ENCODE measurements around the gene WNT3. TPM values are rescaled to one million over a fixed set of nuclear protein-coding genes. Genes with fewer than 3 reads are reported as not detected.
A peak's percentile ranks its signal among the peaks of the same experiment; 100 is the strongest.

WNT3 gene
- polyA plus RNA-seq, 2 of the 4 experiments (the other 2 are of a cell fraction): 8.3 to 10.8 TPM

GRCh38 chr17:46783031-46783593 lies 35.4 kb downstream of the WNT3 start:
- DNase-seq (ENCODE audit: low read depth in 1 of 2, low spot score in 1 of 2): no peak
- TF ChIP-seq RARB (CRISPR knock-in tag; IDR thresholded peaks at IDR 0.05): no peak
- no peak for TF ChIP-seq ESRRA (IDR thresholded peaks at IDR 0.05; ENCODE audit: borderline replicate concordance, low read length)
- no peak for TF ChIP-seq RCOR1 (IDR thresholded peaks at IDR 0.05; ENCODE audit: low read depth, low read length)
- TF ChIP-seq MYC (IDR thresholded peaks at IDR 0.05; ENCODE audit: borderline replicate concordance, low read length): no peak
- Histone ChIP-seq H3K4me3 (no peak overlapping the region), H3K9me3 (no peaks in the 10 kb centered on the region), H3K4me1 (0 out of 3 replicates have a peak, but pooled peaks cover 3% of the 10 kb centered on the region), H3K4me2 (no peak overlapping the region), H3K27ac (no peak overlapping the region)
- ATAC-seq: no peak
- WGBS (ENCODE audit: missing lambda C conversion rate): 46% methylated on average over 7 of the region's 7 CpGs
- no peak for FAIRE-seq
- ChIA-PET CTCF (interaction anchor here (0.6 to 2.5 kb wide), 18 partner anchors 8 to 525 kb away, joined by 3 to 26 read pairs (median 4); no protein-coding TSS in a partner anchor), POLR2A (no interaction called here)

GRCh38 chr17:46782250-46782953 lies 36.1 kb downstream of the WNT3 start:
- H3K27ac ChIP-seq: peak overlapping the region in 1 of 2 experiments; percentile 68; a peak in 3 of 6 replicates
- ChIA-PET POLR2A (interaction anchor here (0.5 kb wide), 1 partner anchor 12 kb away, joined by 3 read pairs; no protein-coding TSS in a partner anchor), CTCF (interaction anchor here (0.6 to 2.5 kb wide), 14 partner anchors 8 to 524 kb away, joined by 3 to 26 read pairs (median 4); no protein-coding TSS in a partner anchor)
- H3K9me3 ChIP-seq: no peaks in the 10 kb centered on the region
- ATAC-seq (peak; percentile 85 to 93), DNase-seq (ENCODE audit: low read depth in 1 of 2, low spot score in 1 of 2) (peak; percentile 67 to 74), FAIRE-seq (no peak)
- peak; percentile 95 for TF ChIP-seq SMC3 (IDR thresholded peaks at IDR 0.05)
- TF ChIP-seq PHF8 (IDR thresholded peaks at IDR 0.05; ENCODE audit: borderline replicate concordance, low read depth): no peak
- TF ChIP-seq NPAS2 (CRISPR knock-in tag; IDR thresholded peaks at IDR 0.05; ENCODE audit: borderline replicate concordance): no peak
- TF ChIP-seq E2F6 (IDR thresholded peaks at IDR 0.05; ENCODE audit: borderline replicate concordance, low read depth): no peak
- no peak for TF ChIP-seq POLR2A (IDR thresholded peaks at IDR 0.05; ENCODE audit: low read length)
- no peak for TF ChIP-seq TP53 (CRISPR knock-in tag; IDR thresholded peaks at IDR 0.05)
- TF ChIP-seq JUNB (IDR thresholded peaks at IDR 0.05): no peak
- TF ChIP-seq USF2 (IDR thresholded peaks at IDR 0.05): no peak
- TF ChIP-seq RAD21 (conservative IDR thresholded peaks at IDR 0.05 in 1 of 2, IDR thresholded peaks at IDR 0.05 in 1 of 2): peak; percentile 90
- TF ChIP-seq RFX5 (IDR thresholded peaks at IDR 0.05): no peak
- no peak for TF ChIP-seq BHLHE40 (IDR thresholded peaks at IDR 0.05; ENCODE audit: low read depth, low read length)
- TF ChIP-seq RARB (CRISPR knock-in tag; IDR thresholded peaks at IDR 0.05): no peak
- no peak for TF ChIP-seq ZC3H11A (IDR thresholded peaks at IDR 0.05)
- TF ChIP-seq KDM5A (IDR thresholded peaks at IDR 0.05): no peak
- TF ChIP-seq CBX2 (IDR thresholded peaks at IDR 0.05; ENCODE audit: borderline replicate concordance, low read depth): no peak
- TF ChIP-seq ZSCAN20 (CRISPR knock-in tag; IDR thresholded peaks at IDR 0.05): no peak
- peak; percentile 86 for TF ChIP-seq CTCF (IDR thresholded peaks at IDR 0.05)
- TF ChIP-seq MAZ (IDR thresholded peaks at IDR 0.05; ENCODE audit: borderline replicate concordance, low read depth, low read length): peak; percentile 76; the same call in 1 of the 2 replicates
- TF ChIP-seq MYC (IDR thresholded peaks at IDR 0.05; ENCODE audit: borderline replicate concordance, low read length): no peak
- TF ChIP-seq MAX (IDR thresholded peaks at IDR 0.05): 0 out of 2 replicates have a peak, but pooled peaks have one; percentile 41
- no peak for TF ChIP-seq REST (IDR thresholded peaks at IDR 0.05)
- TF ChIP-seq NR3C1 (IDR thresholded peaks at IDR 0.05): no peak
- no peak overlapping the region for H3K4me3 ChIP-seq
- 60% methylated on average over 9 of the region's 9 CpGs for WGBS (ENCODE audit: missing lambda C conversion rate)
- H3K4me2 ChIP-seq: no peak overlapping the region
- 0 out of 3 replicates have a peak, but pooled peaks cover 3% of the 10 kb centered on the region for H3K4me1 ChIP-seq

All from A549 (cell line).